Tibial nerve (tissue), 4 donors: ENCODE data around the gene LLPH. TPM values are rescaled to one million over a fixed set of nuclear protein-coding genes. Genes with fewer than 3 reads are reported as not detected.

Experiments
- DNase-seq, 2 donors: peaks; one replicate each; pipeline ENCODE4 v3.0.0-alpha.2; 2019; ENCODE audit warnings: low spot score in 2 of 2
- H3K27ac ChIP-seq, 4 donors: fragments of 200-600 bp; sonication (generic) in 3 of 4; one replicate each; pipeline ENCODE4 v1.5.1; 2017 to 2019; ENCODE audit warnings: mild to moderate bottlenecking in 1 of 4
- H3K27me3 ChIP-seq, 2 donors: fragments of 200-600 bp; sonication (generic) in 1 of 2; one replicate each; pipeline versions ENCODE4 v1.5.1 to v1.6.0; 2017 to 2019
- H3K36me3 ChIP-seq, 3 donors: fragments of 200-600 bp; sonication (generic); one replicate each; pipeline ENCODE4 v1.5.1; 2018 to 2019
- H3K4me1 ChIP-seq, 4 donors: fragments of 200-600 bp; sonication (generic) in 3 of 4; one replicate each; pipeline ENCODE4 v1.5.1; 2017 to 2019
- H3K4me3 ChIP-seq, 4 donors: fragments of 200-600 bp; sonication (generic) in 3 of 4; one replicate each; pipeline ENCODE4 v1.5.1; 2017 to 2019; ENCODE audit warnings: mild to moderate bottlenecking in 1 of 4, moderate library complexity in 1 of 4
- H3K9me3 ChIP-seq, 4 donors: fragments of 200-600 bp; sonication (generic) in 3 of 4; one replicate each; pipeline ENCODE4 v1.5.1; 2017 to 2019
- CTCF ChIP-seq, 5 experiments: fragments of 200-600 bp in 3 of 5; fragments of 450-650 bp in 2 of 5; sonication (generic) in 3 of 5; IDR thresholded peaks; one replicate each; pipeline ENCODE4 v1.5.1; 2016 to 2019; ENCODE audit warnings: antibody characterized with exemption in 5 of 5, mild to moderate bottlenecking in 3 of 5, moderate library complexity in 2 of 5
- EP300 ChIP-seq, 2 donors: sonication (generic); formaldehyde crosslinking; IDR thresholded peaks; one replicate each; pipeline ENCODE4 v1.6.1; 2017; ENCODE audit warnings: antibody characterized with exemption in 2 of 2, mild to moderate bottlenecking in 1 of 2
- POLR2A ChIP-seq, 2 donors: fragments of 450-650 bp; IDR thresholded peaks; one replicate each; pipeline ENCODE4 v1.6.1; 2017; ENCODE audit warnings: antibody characterized with exemption in 2 of 2, mild to moderate bottlenecking in 2 of 2, moderate library complexity in 2 of 2
- WGBS, 2 donors: methylation state at CpG; one replicate each; pipeline ENCODE4 v1.1.5; 2018; 5-methylcytosine and 5-hydroxymethylcytosine counted together
- total RNA-seq, 4 donors: library from RNA; depleted of rRNA; stranded (reverse); fragments of >200 nt; gene quantifications; one replicate each; pipeline ENCODE4 v1.1.0, GENCODE V29; 2016

Gene LLPH
- total RNA-seq, 4 donors from 2014 or later: 4.1 to 4.8 (median 4.4) TPM

GRCh38 chr12:66072135-66072534 lies 58.4 kb downstream of the LLPH start:
- no peak overlapping the region for H3K4me3 ChIP-seq
- no peaks in the 10 kb centered on the region for H3K4me1 ChIP-seq
- H3K27me3 ChIP-seq: no peaks in the 10 kb centered on the region
- DNase-seq: no peak
- no peaks in the 10 kb centered on the region for H3K36me3 ChIP-seq
- TF ChIP-seq CTCF (IDR thresholded peaks at IDR 0.05) (no peak), POLR2A (IDR thresholded peaks at IDR 0.05) (no peak), EP300 (IDR thresholded peaks at IDR 0.05) (no peak)
- 77 to 92% methylated on average over 2 of the region's 2 CpGs for WGBS, 2 donors
- H3K27ac ChIP-seq: no peak overlapping the region
- H3K9me3 ChIP-seq: no peaks in the 10 kb centered on the region

DNA sequence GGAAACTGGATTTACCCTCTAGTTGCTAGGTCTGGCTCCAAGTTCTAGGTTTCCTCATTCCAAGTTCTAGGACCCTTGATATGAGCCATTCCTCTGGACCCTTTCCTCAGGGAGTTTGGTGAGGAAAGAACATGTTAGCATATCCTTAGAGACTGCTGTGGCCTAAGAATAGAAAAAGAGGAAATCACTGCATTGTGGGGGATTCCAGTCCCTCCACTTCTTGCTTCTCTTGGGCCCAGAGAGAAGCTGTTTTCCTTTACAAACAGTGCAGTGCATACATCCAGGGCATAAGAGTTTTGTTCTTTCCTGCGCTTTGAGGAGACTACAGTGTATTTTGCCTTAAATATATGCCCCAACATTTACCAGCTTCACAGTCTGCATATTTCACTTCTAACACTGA lies 59.0 kb downstream of the LLPH start:
- TF ChIP-seq EP300 (IDR thresholded peaks at IDR 0.05): no peak
- no peak for TF ChIP-seq POLR2A (IDR thresholded peaks at IDR 0.05)
- TF ChIP-seq CTCF (IDR thresholded peaks at IDR 0.05): no peak
- Histone ChIP-seq H3K4me1 (no peaks in the 10 kb centered on the region), H3K36me3 (no peaks in the 10 kb centered on the region), H3K4me3 (no peak overlapping the region), H3K9me3 (no peaks in the 10 kb centered on the region), H3K27ac (no peak overlapping the region), H3K27me3 (no peaks in the 10 kb centered on the region)
- DNase-seq: no peak
- 86 to 90% methylated on average over 1 of the region's 1 CpG for WGBS, 2 donors

DNA sequence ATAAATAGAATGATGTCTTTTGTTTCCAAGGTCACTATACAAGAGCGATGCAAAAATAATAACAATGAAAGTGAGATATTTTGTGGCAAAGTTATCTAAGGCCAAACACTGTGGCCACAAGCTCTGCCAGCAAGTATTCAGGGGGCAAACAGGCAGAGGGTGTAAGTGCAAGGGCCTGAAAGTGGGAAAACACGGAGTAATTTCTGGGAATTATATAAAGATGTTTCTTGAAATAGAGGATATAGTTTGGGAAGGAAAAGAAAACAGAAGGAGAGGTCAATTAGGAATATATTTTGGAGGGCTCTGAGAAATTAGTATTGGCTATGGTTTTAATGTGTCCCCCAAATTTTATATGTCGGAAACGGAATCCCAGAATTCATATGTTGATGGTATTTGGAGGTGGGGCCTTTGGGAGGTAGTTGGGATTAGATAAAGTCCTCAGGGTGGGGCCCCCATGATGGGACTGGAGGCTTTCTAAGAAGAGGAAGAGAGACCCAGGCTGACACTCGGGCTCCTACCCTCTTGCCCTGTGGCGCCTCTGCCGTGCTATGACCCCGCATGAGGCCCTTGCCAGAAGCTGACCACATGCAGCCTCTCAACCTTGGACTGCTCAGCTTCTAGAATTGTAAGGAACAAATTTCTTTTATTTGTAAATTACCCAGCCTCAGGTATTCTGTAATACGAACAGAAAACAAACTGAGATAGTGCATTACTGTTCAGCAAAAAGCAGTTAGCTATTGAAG lies 60.0 kb downstream of the LLPH start:
- H3K4me1 ChIP-seq: peaks cover 0 to 2% (median 0%) of the 10 kb centered on the region in 4 donors
- 69 to 71% methylated on average over 9 of the region's 9 CpGs for WGBS, 2 donors

GRCh38 chr12:66066929-66067523 lies 63.5 kb downstream of the LLPH start:
- Histone ChIP-seq H3K4me3 (no peak overlapping the region), H3K36me3 (no peaks in the 10 kb centered on the region), H3K9me3 (no peaks in the 10 kb centered on the region), H3K4me1 (peaks cover 0 to 4% (median 0%) of the 10 kb centered on the region in 4 donors), H3K27me3 (no peaks in the 10 kb centered on the region), H3K27ac (no peak overlapping the region)
- 75 to 80% methylated on average over 3 of the region's 3 CpGs for WGBS, 2 donors
- no peak for TF ChIP-seq POLR2A (IDR thresholded peaks at IDR 0.05)
- no peak for TF ChIP-seq CTCF (IDR thresholded peaks at IDR 0.05)
- no peak for TF ChIP-seq EP300 (IDR thresholded peaks at IDR 0.05)
- DNase-seq: no peak

More for the DNA sequence above, 60.0 kb downstream of the LLPH start:
- Histone ChIP-seq H3K9me3 (no peaks in the 10 kb centered on the region), H3K36me3 (no peaks in the 10 kb centered on the region), H3K27me3 (no peaks in the 10 kb centered on the region), H3K4me3 (no peak overlapping the region), H3K27ac (no peak overlapping the region)
- DNase-seq: no peak
- no peak for TF ChIP-seq POLR2A (IDR thresholded peaks at IDR 0.05)
- no peak for TF ChIP-seq EP300 (IDR thresholded peaks at IDR 0.05)
- TF ChIP-seq CTCF (IDR thresholded peaks at IDR 0.05): no peak

Other genes with a start within 250 kb of the LLPH start
- 100 to 1,000 TPM; 101 to 229 (median 199) TPM for gene TMBIM4, start 39.2 kb upstream of the LLPH start, total RNA-seq
- gene IRAK3, start 58.5 kb upstream of the LLPH start, total RNA-seq: 10 to 100 TPM; 31.6 to 35.8 (median 33.2) TPM
- gene HELB, start 171.7 kb upstream of the LLPH start, total RNA-seq: 10 to 100 TPM in 1 of 4 donors, 1 to 10 TPM in 3; 4.0 to 11.1 (median 6.0) TPM